Neuronal stem cell (in vitro differentiated cells): ENCODE results near the gene MGAT5B.

Experiments
- DNase-seq: peaks from one replicate; pipeline ENCODE4 v3.0.0-alpha.2; 2013; ENCODE audit warnings: low spot score
- H2AFZ ChIP-seq: one replicate; pipeline ENCODE4 v1.6.1; 2013; ENCODE audit warnings: mild to moderate bottlenecking, low read length, inconsistent platforms
- H2AK5ac ChIP-seq: 2 replicates; pipeline ENCODE4 v1.6.1; 2013; ENCODE audit warnings: low read depth, mild to moderate bottlenecking, inconsistent platforms, low read length, moderate library complexity, mixed read lengths
- H2BK120ac ChIP-seq: 2 replicates; pipeline ENCODE4 v1.6.1; 2013; ENCODE audit warnings: low read depth, mild to moderate bottlenecking, inconsistent platforms, low read length, moderate library complexity, mixed read lengths
- H2BK12ac ChIP-seq: one replicate; pipeline ENCODE4 v1.6.1; 2013; ENCODE audit warnings: low read length, inconsistent platforms
- H2BK15ac ChIP-seq: 2 replicates; pipeline ENCODE4 v1.6.1; 2013; ENCODE audit warnings: mild to moderate bottlenecking, low read length, inconsistent platforms, mixed read lengths
- H2BK5ac ChIP-seq: one replicate; pipeline ENCODE4 v1.6.1; 2013; ENCODE audit warnings: inconsistent platforms, mild to moderate bottlenecking, low read length, moderate library complexity
- H3K14ac ChIP-seq: one replicate; pipeline ENCODE4 v1.6.1; 2013; ENCODE audit warnings: low read length, inconsistent platforms
- H3K18ac ChIP-seq: 2 replicates; pipeline ENCODE4 v1.6.1; 2013; ENCODE audit warnings: low read length, inconsistent platforms
- H3K23ac ChIP-seq: 2 replicates; pipeline ENCODE4 v1.6.1; 2013; ENCODE audit warnings: low read depth, mild to moderate bottlenecking, mixed read lengths, low read length, inconsistent platforms; ENCODE audit not compliant: poor library complexity
- H3K27ac ChIP-seq: replicated peaks from 3 replicates; pipeline ENCODE4 v1.5.1; 2013; ENCODE audit warnings: low read length, inconsistent platforms
- H3K27me3 ChIP-seq, 3 experiments: 2 replicates each; pipeline ENCODE4 v1.6.1; 2013; ENCODE audit warnings: low read length in 3 of 3, mild to moderate bottlenecking in 2 of 3, inconsistent platforms in 1 of 3, low read depth in 1 of 3, mixed read lengths in 1 of 3, moderate library complexity in 1 of 3; ENCODE audit not compliant: control insufficient read depth in 3 of 3, insufficient read depth in 3 of 3
- H3K36me3 ChIP-seq, 2 donors: replicated peaks in 1 of 2; 2 replicates each; pipeline ENCODE4 v1.6.1; 2013; ENCODE audit warnings: low read length in 2 of 2; ENCODE audit not compliant: control insufficient read depth in 2 of 2, insufficient read depth in 2 of 2
- H3K4ac ChIP-seq: 2 replicates; pipeline ENCODE4 v1.6.1; 2013; ENCODE audit warnings: inconsistent platforms, mild to moderate bottlenecking, low read length, moderate library complexity
- H3K4me1 ChIP-seq, 2 donors: 1 replicate in 1 of 2; 2 replicates in 1 of 2; pipeline ENCODE4 v1.6.1; 2013; ENCODE audit warnings: low read length in 2 of 2, low read depth in 1 of 2; ENCODE audit not compliant: control insufficient read depth in 2 of 2, insufficient read depth in 1 of 2
- H3K4me2 ChIP-seq: one replicate; pipeline ENCODE4 v1.6.1; 2013; ENCODE audit warnings: mild to moderate bottlenecking, low read length, inconsistent platforms; ENCODE audit not compliant: insufficient read depth, poor library complexity, severe bottlenecking
- H3K4me3 ChIP-seq, 2 donors: 2 replicates each; pipeline ENCODE4 v1.5.1; 2013; ENCODE audit warnings: low read length in 2 of 2, mild to moderate bottlenecking in 2 of 2, inconsistent platforms in 1 of 2, moderate library complexity in 1 of 2
- H3K79me1 ChIP-seq: one replicate; pipeline ENCODE4 v1.6.1; 2013; ENCODE audit warnings: low read depth, mild to moderate bottlenecking, inconsistent platforms, low read length, moderate library complexity
- H3K9ac ChIP-seq: one replicate; pipeline ENCODE4 v1.6.1; 2013; ENCODE audit warnings: mild to moderate bottlenecking, low read depth, low read length, inconsistent platforms; ENCODE audit not compliant: poor library complexity
- H3K9me3 ChIP-seq, 2 donors: replicated peaks in 1 of 2; 2 replicates each; pipeline versions ENCODE3 to v1.6.1; 2013; ENCODE audit warnings: low read length in 2 of 2, mild to moderate bottlenecking in 2 of 2, inconsistent platforms in 1 of 2, low read depth in 1 of 2, mixed read lengths in 1 of 2, moderate library complexity in 1 of 2; ENCODE audit not compliant: control insufficient read depth in 2 of 2, insufficient read depth in 1 of 2
- H4K8ac ChIP-seq: one replicate; pipeline ENCODE4 v1.6.1; 2013; ENCODE audit warnings: low read depth, mild to moderate bottlenecking, inconsistent platforms, low read length, moderate library complexity
- H4K91ac ChIP-seq: one replicate; pipeline ENCODE4 v1.6.1; 2013; ENCODE audit warnings: low read length, low read depth, mild to moderate bottlenecking, inconsistent platforms; ENCODE audit not compliant: poor library complexity
- WGBS, 2 donors: extraction: QIAGEN DNeasy Blood & Tissue Kit; methylation state at CpG; one replicate each; pipeline ENCODE4 v1.1.7; 2013; ENCODE audit warnings: missing lambda C conversion rate in 2 of 2, mixed read lengths in 1 of 2; ENCODE audit not compliant: insufficient read length in 2 of 2, insufficient replicate concordance in 1 of 2; ENCODE audit errors: extremely low coverage in 2 of 2; 5-methylcytosine and 5-hydroxymethylcytosine counted together

Gene MGAT5B

GRCh38 chr17:76893623-76894334 is 25.6 kb downstream of the MGAT5B start:
- H3K18ac ChIP-seq, result no peak overlapping the region
- no peak overlapping the region for H2BK120ac ChIP-seq
- H3K79me1 ChIP-seq, result no peaks in the 10 kb centered on the region
- H4K91ac ChIP-seq, result no peak overlapping the region
- no peak for DNase-seq
- no peak overlapping the region for H2BK15ac ChIP-seq
- H3K4me2 ChIP-seq, result no peak overlapping the region
- H3K4me3 ChIP-seq, result no peak overlapping the region
- H3K27me3 ChIP-seq, result no peaks in the 10 kb centered on the region
- H2AK5ac ChIP-seq, result no peak overlapping the region
- H3K4me1 ChIP-seq, result no peaks in the 10 kb centered on the region
- no peak overlapping the region for H3K4ac ChIP-seq
- H3K9me3 ChIP-seq, result peaks cover 3 to 17% of the 10 kb centered on the region in 2 donors
- H3K23ac ChIP-seq, result peak overlapping the region; percentile 68
- WGBS, 2 donors, result no CpG with 5 or more reads among the region's 13 CpGs
- no peak overlapping the region for H3K27ac ChIP-seq
- no peak overlapping the region for H3K14ac ChIP-seq
- peak overlapping the region; percentile 62 for H2BK5ac ChIP-seq
- no peak overlapping the region for H2AFZ ChIP-seq
- H3K9ac ChIP-seq, result no peak overlapping the region
- peaks cover 0 to 47% of the 10 kb centered on the region in 2 donors for H3K36me3 ChIP-seq
- no peak overlapping the region for H4K8ac ChIP-seq
- H2BK12ac ChIP-seq, result no peak overlapping the region

DNA sequence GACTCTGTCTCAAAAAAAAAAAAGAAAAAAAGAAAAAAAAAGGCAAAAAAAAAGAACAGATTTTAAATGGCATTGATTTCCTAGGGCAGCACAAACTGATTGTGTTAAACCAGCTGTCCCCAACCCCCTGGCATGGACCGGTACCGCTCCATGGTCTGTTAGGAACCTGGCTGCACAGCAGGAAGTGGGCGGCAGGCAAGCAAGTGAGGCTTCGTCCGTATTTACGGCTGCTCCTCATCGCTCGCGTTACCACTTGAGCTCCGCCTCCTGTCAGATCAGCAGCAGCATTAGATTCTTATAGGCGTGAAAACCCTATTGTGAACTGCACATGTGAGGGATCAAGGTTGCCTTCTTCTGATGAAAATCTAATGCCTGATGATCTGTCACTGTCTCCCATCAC is 26.6 kb downstream of the MGAT5B start:
- Histone ChIP-seq H3K27ac (no peak overlapping the region), H3K4ac (no peak overlapping the region), H3K79me1 (no peaks in the 10 kb centered on the region), H3K9ac (peak overlapping the region; percentile 54), H4K91ac (no peak overlapping the region), H3K18ac (peak overlapping the region; percentile 55), H4K8ac (no peak overlapping the region), H3K4me1 (no peaks in the 10 kb centered on the region), H2BK12ac (no peak overlapping the region), H3K9me3 (peaks cover 3 to 17% of the 10 kb centered on the region in 2 donors), H3K4me3 (no peak overlapping the region), H2AFZ (no peak overlapping the region), H3K36me3 (peaks cover 0 to 53% of the 10 kb centered on the region in 2 donors), H2AK5ac (no peak overlapping the region), H3K27me3 (no peaks in the 10 kb centered on the region), H2BK5ac (no peak overlapping the region), H3K4me2 (no peak overlapping the region), H2BK120ac (no peak overlapping the region), H2BK15ac (no peak overlapping the region), H3K23ac (no peak overlapping the region), H3K14ac (no peak overlapping the region)
- no peak for DNase-seq
- no CpG with 5 or more reads among the region's 11 CpGs for WGBS, 2 donors

GRCh38 chr17:76897023-76897422 is 28.8 kb downstream of the MGAT5B start:
- Histone ChIP-seq H3K9me3 (peaks cover 3 to 17% of the 10 kb centered on the region in 2 donors), H3K79me1 (no peaks in the 10 kb centered on the region), H2BK120ac (no peak overlapping the region), H2BK5ac (no peak overlapping the region), H2BK15ac (no peak overlapping the region), H3K14ac (no peak overlapping the region), H3K27ac (no peak overlapping the region), H3K4me1 (no peaks in the 10 kb centered on the region), H3K4me3 (no peak overlapping the region), H4K8ac (no peak overlapping the region), H3K4me2 (no peak overlapping the region), H2AFZ (no peak overlapping the region), H3K4ac (no peak overlapping the region), H3K27me3 (no peaks in the 10 kb centered on the region), H3K23ac (no peak overlapping the region), H2AK5ac (no peak overlapping the region), H2BK12ac (no peak overlapping the region), H3K36me3 (peaks cover 0 to 61% of the 10 kb centered on the region in 2 donors), H4K91ac (no peak overlapping the region), H3K9ac (no peak overlapping the region), H3K18ac (no peak overlapping the region)
- WGBS, 2 donors, result no CpG with 5 or more reads among the region's 10 CpGs
- DNase-seq, result no peak

- no peak overlapping the region for H3K18ac ChIP-seq
- peaks cover 3 to 11% of the 10 kb centered on the region in 2 donors for H3K9me3 ChIP-seq
- WGBS, 2 donors, result no CpG with 5 or more reads among the region's 7 CpGs
- DNase-seq, result no peak
- no peak overlapping the region for H3K4me3 ChIP-seq
- no peak overlapping the region for H2BK120ac ChIP-seq
- H4K91ac ChIP-seq, result no peak overlapping the region
- H3K79me1 ChIP-seq, result peaks cover 2% of the 10 kb centered on the region
- no peak overlapping the region for H3K4ac ChIP-seq
- H2AFZ ChIP-seq, result no peak overlapping the region
- no peak overlapping the region for H4K8ac ChIP-seq
- H3K27ac ChIP-seq, result no peak overlapping the region
- peaks cover 0 to 61% of the 10 kb centered on the region in 2 donors for H3K36me3 ChIP-seq
- no peak overlapping the region for H2BK5ac ChIP-seq
- H2BK15ac ChIP-seq, result no peak overlapping the region
- no peak overlapping the region for H2AK5ac ChIP-seq
- H3K4me2 ChIP-seq, result no peak overlapping the region
- no peak overlapping the region for H2BK12ac ChIP-seq
- H3K14ac ChIP-seq, result no peak overlapping the region
- no peaks in the 10 kb centered on the region for H3K4me1 ChIP-seq
- H3K23ac ChIP-seq, result no peak overlapping the region
- H3K9ac ChIP-seq, result no peak overlapping the region
- no peaks in the 10 kb centered on the region for H3K27me3 ChIP-seq
These were observed 31.2 kb downstream of the MGAT5B start for GRCh38 chr17:76899414-76899813.
